Natural killer cell (primary cell): ENCODE measurements around the gene LTB4R. TPM values are rescaled to one million over a fixed set of nuclear protein-coding genes. Genes with fewer than 3 reads are reported as not detected.
A peak's percentile ranks its signal among the peaks of the same experiment; 100 is the strongest.
"Not testable (repeated sequence)": the region's sequence is repeated elsewhere in the genome, so short reads cannot be mapped to it uniquely, and the experiment has no call there.

Experiments used
- ATAC-seq, 3 donors: fragments of 150-1000 bp in 2 of 3; fragments of 200-7000 bp in 1 of 3; cut with Tn5 transposase; 1 replicate in 1 of 3; 2 replicates in 2 of 3; pipeline ENCODE4 v1.10.0; 2021; ENCODE audit warnings: mild to moderate bottlenecking in 2 of 3, moderate library complexity in 2 of 3
- DNase-seq, 2 donors: peaks; one replicate each; pipeline versions ENCODE4 v3.0.0 to v3.0.0-alpha.2; 2013 to 2021; ENCODE audit warnings: mixed read lengths in 1 of 2
- H3K27ac ChIP-seq: one replicate; pipeline ENCODE4 v1.5.1; 2013; ENCODE audit warnings: mild to moderate bottlenecking, low read length
- H3K27me3 ChIP-seq: one replicate; pipeline ENCODE4 v1.6.1; 2013; ENCODE audit warnings: low read length; ENCODE audit not compliant: control insufficient read depth, insufficient read depth
- H3K36me3 ChIP-seq: one replicate; pipeline ENCODE4 v1.6.1; 2013; ENCODE audit warnings: low read length; ENCODE audit not compliant: control insufficient read depth, insufficient read depth
- H3K4me1 ChIP-seq: one replicate; pipeline ENCODE4 v1.6.1; 2013; ENCODE audit warnings: low read length; ENCODE audit not compliant: control insufficient read depth, insufficient read depth
- H3K4me3 ChIP-seq: one replicate; pipeline ENCODE4 v1.5.1; 2013; ENCODE audit warnings: low read length
- H3K9me3 ChIP-seq: one replicate; pipeline ENCODE4 v1.6.1; 2013; ENCODE audit warnings: low read length; ENCODE audit not compliant: control insufficient read depth, insufficient read depth
- H3K27ac Mint-ChIP-seq, 2 donors: one replicate each; pipeline ENCODE4 v1.8.0; 2022; ENCODE audit warnings: mild to moderate bottlenecking in 2 of 2, mixed read lengths in 2 of 2, moderate library complexity in 1 of 2
- H3K27me3 Mint-ChIP-seq, 2 donors: one replicate each; pipeline ENCODE4 v1.8.0; 2022; ENCODE audit warnings: low read depth in 2 of 2, mixed read lengths in 2 of 2
- H3K36me3 Mint-ChIP-seq: one replicate; pipeline ENCODE4 v1.8.0; 2022; ENCODE audit warnings: mixed read lengths
- H3K4me1 Mint-ChIP-seq, 2 donors: one replicate each; pipeline ENCODE4 v1.8.0; 2022; ENCODE audit warnings: mixed read lengths in 2 of 2
- H3K4me3 Mint-ChIP-seq: one replicate; pipeline ENCODE4 v1.8.0; 2022; ENCODE audit warnings: mild to moderate bottlenecking, moderate library complexity, mixed read lengths
- H3K9me3 Mint-ChIP-seq, 2 donors: one replicate each; pipeline ENCODE4 v1.8.0; 2022; ENCODE audit warnings: mixed read lengths in 2 of 2
- WGBS: methylation state at CpG from one replicate; pipeline ENCODE4 v1.1.7; 2013; ENCODE audit warnings: missing lambda C conversion rate; ENCODE audit not compliant: insufficient coverage; 5-methylcytosine and 5-hydroxymethylcytosine counted together
- intact Hi-C: fragments of 100-400 bp; cut with micrococcal nuclease; formaldehyde crosslinking; loops from one replicate; pipeline ENCODE4 v1.14.2; 2022
- total RNA-seq, 4 donors: library from RNA; stranded (reverse); fragments of 120-200 nt in 1 of 4; gene quantifications; one replicate each; pipeline versions ENCODE4 v1.2.3 to v1.2.4, GENCODE V29; 2013 to 2022
- TF ChIP-seq, protein P1 (sequence below): fragments of 200-600 bp; IDR thresholded peaks from one replicate; pipeline ENCODE4 v1.8.0; 2022; ENCODE audit warnings: antibody characterized with exemption

LTB4R gene
- total RNA-seq, 3 donors from 2014 or later (not counting 1 experiment from before 2014, with no cell fraction given), result 33.5 to 55.7 (median 49.7) TPM

DNA sequence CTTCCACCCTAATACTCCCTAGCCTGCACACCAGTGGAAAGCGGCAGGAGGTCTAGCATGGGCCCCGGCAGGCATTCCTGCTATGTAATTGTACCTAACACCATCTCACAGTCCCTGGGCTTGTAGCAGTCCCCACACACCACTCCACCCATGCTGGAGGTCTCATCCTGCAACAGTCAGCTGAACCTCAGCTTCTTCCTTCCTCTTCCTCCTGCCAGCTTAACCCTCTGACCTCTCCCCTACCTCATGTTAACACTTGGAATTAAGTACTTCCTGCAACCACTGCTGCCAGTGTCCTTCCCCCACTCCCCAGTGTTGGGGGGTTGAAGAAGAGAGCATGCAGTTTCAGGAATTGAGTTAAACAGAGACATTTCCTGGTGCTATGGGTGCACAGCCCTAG, 16.0 kb downstream of the LTB4R start:
- Mint-ChIP-seq H3K4me1 (peaks cover 52 to 55% of the 10 kb centered on the region in 2 donors), H3K36me3 (no peaks in the 10 kb centered on the region), H3K27me3 (peaks cover 3 to 6% of the 10 kb centered on the region in 2 donors), H3K9me3 (no peaks in the 10 kb centered on the region), H3K27ac (peak overlapping the region; percentile 14 to 88), H3K4me3 (peak overlapping the region; percentile 63)
- TF ChIP-seq, protein P1, sequence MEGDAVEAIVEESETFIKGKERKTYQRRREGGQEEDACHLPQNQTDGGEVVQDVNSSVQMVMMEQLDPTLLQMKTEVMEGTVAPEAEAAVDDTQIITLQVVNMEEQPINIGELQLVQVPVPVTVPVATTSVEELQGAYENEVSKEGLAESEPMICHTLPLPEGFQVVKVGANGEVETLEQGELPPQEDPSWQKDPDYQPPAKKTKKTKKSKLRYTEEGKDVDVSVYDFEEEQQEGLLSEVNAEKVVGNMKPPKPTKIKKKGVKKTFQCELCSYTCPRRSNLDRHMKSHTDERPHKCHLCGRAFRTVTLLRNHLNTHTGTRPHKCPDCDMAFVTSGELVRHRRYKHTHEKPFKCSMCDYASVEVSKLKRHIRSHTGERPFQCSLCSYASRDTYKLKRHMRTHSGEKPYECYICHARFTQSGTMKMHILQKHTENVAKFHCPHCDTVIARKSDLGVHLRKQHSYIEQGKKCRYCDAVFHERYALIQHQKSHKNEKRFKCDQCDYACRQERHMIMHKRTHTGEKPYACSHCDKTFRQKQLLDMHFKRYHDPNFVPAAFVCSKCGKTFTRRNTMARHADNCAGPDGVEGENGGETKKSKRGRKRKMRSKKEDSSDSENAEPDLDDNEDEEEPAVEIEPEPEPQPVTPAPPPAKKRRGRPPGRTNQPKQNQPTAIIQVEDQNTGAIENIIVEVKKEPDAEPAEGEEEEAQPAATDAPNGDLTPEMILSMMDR, result no peak
- no peaks in the 10 kb centered on the region for H3K9me3 ChIP-seq
- H3K4me3 ChIP-seq, result no peak overlapping the region
- intact Hi-C loops, result no loop called here
- H3K36me3 ChIP-seq, result no peaks in the 10 kb centered on the region
- peaks cover 2% of the 10 kb centered on the region for H3K27me3 ChIP-seq
- ATAC-seq (no peak), DNase-seq (no peak)
- 80% methylated on average over 2 of the region's 2 CpGs for WGBS
- H3K27ac ChIP-seq, result no peak overlapping the region
- H3K4me1 ChIP-seq, result peaks cover 69% of the 10 kb centered on the region

DNA sequence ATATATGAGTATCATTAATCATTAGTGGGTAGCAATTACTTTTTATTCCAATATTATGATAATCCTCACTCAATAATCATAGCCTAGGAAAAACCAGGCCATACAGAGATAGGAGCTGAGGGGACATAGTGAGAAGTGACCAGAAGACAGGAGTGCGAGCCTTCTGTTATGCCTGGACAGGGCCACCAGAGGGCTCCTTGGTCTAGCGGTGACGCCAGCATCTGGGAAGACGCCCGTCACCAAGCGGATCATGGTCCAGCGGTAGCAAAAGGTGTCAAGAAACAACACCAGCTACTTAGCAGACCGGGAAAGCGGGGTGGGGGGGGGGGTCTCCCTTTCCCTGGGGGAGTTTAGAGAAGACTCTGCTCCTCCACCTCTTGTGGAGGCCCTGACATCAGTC, 16.6 kb downstream of the LTB4R start:
- H3K9me3 Mint-ChIP-seq, result not testable (repeated sequence)

DNA sequence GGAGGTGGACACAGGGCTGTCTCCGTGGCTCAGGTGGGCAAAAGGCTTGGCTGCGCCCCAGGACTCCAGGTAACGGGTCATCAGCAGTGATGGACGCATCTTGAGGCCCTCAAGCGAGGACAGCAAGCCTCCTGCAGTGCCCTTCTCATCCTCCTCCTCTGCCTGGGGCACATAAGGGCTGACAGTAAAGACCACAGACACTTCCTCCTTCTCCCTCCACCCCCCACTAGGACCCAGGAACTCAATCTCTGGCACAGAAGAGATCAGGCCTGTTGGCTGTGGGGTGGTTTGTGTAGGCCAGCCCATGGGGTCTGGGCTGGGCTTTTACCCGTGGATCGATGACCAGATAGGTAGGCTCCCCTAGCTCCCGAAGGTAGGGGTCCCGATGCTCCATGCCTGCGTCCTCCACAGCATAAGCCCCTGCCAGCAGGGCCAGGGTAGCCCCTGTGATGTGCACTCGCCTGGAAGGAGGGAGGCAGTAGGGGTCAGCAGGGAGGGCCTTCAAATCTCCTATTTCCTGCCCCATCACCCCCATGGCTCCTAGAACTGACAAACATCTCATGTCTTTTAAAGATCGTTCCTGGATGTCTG, 17.9 kb downstream of the LTB4R start:
- Mint-ChIP-seq H3K4me1 (peaks cover 68 to 71% of the 10 kb centered on the region in 2 donors), H3K4me3 (peak overlapping the region; percentile 79), H3K27me3 (peaks cover 6% of the 10 kb centered on the region in 2 donors), H3K27ac (peak overlapping the region; percentile 87 to 88), H3K36me3 (no peaks in the 10 kb centered on the region), H3K9me3 (no peaks in the 10 kb centered on the region)
- no peaks in the 10 kb centered on the region for H3K36me3 ChIP-seq
- DNase-seq, result no peak
- no peak overlapping the region for H3K4me3 ChIP-seq
- H3K27me3 ChIP-seq, result peaks cover 8% of the 10 kb centered on the region
- no peaks in the 10 kb centered on the region for H3K9me3 ChIP-seq
- intact Hi-C loops, result loop anchor here (1.0 kb wide), 3 partner anchors 58 to 305 kb away; partner anchors contain the start of genes GZMB and RABGGTA
- TF ChIP-seq, protein P1, result no peak
- H3K27ac ChIP-seq, result peak overlapping the region; percentile 61
- 84% methylated on average over 12 of the region's 12 CpGs for WGBS
- no peak for ATAC-seq
- peaks cover 87% of the 10 kb centered on the region for H3K4me1 ChIP-seq

More for the DNA sequence above, 16.6 kb downstream of the LTB4R start:
- H3K9me3 ChIP-seq, H3K36me3 ChIP-seq, H3K27me3 Mint-ChIP-seq, H3K27ac ChIP-seq, H3K36me3 Mint-ChIP-seq, H3K4me3 ChIP-seq, intact Hi-C loops, H3K27me3 ChIP-seq, ATAC-seq: not testable (repeated sequence)
- peak overlapping the region; percentile 13 for H3K4me3 Mint-ChIP-seq
- H3K4me1 ChIP-seq, result peaks cover 75% of the 10 kb centered on the region
- H3K27ac Mint-ChIP-seq, result peak overlapping the region; percentile 87 to 88
- TF ChIP-seq, protein P1, result peak; percentile 42
- DNase-seq, result peak in 1 of 2 donors; percentile 28
- peaks cover 58 to 61% of the 10 kb centered on the region in 2 donors for H3K4me1 Mint-ChIP-seq
- WGBS, result 15% methylated on average over 9 of the region's 9 CpGs
